HG03060 (cell line): Measurements from ENCODE around the gene MYO1D.
A peak's percentile ranks its signal among the peaks of the same experiment; 100 is the strongest.
"Not testable (repeated sequence)": the region's sequence is repeated elsewhere in the genome, so short reads cannot be mapped to it uniquely, and the experiment has no call there.

Source experiments
- ATAC-seq: cut with Tn5 transposase; IDR thresholded peaks from one replicate; pipeline ENCODE4 v1.9.1; 2021; ENCODE audit warnings: low read depth, moderate number of reproducible peaks; ENCODE audit not compliant: unreplicated experiment

MYO1D gene

DNA sequence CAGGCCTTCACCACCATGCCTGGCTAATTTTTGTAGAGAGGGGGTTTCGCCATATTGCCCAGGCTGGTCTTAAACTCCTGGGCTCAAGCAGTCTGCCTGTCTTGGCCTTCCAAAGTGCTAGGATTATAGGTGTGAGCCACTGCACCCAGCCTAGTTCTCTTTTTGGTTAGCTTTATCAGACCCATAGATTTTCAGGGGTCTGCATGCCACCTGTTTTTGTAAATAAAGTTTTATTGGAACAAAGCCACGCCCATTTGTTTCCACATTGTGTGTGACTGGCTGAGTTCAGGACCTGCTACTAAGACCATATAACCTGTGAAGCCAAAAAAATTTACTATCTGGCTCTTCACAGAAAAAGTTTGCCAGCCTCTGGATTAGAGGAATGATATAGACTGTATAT lies 425.0 kb downstream of the MYO1D start:
- no peak for ATAC-seq

DNA sequence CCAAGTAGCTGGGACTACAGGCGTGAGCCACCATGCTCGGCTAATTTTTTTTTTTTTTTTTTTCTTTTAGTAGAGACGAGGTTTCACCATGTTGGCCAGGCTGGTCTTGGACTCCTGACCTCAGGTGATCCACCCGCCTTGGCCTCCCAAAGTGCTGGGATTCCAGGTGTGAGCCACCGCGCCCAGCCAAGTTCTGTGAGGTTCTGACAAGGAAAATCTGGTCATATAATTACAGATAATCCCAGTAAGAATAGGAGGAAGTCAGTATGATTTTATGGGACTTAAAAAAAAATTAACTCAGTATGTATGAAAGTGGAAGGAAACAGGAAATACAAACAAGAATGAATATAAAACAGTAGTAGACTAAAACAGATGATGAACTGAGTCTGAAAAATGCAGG lies 426.5 kb downstream of the MYO1D start:
- not testable (repeated sequence) for ATAC-seq

DNA sequence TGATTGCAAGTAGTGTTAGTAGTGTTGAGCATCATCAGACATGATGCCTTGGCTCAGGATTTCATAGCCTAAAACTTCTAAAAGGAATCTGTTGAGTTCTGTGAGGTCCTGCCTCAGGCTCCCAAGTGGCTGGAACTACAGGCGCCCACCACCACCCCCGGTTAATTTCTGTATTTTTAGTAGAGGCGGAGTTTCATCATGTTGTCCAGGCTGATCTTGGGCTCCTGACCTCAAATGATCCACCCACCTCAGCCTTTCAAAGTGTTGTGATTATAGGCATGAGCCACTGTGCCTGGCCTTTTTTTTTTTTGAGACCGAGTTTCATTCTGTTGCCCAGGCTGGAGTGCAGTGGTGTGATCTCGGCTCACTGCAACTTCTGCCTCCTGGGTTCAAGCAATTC lies 427.0 kb downstream of the MYO1D start:
- no peak for ATAC-seq

- ATAC-seq: no peak
Measured at GRCh38 chr17:32446949-32447348, 430.0 kb downstream of the MYO1D start.

- ATAC-seq: no peak
Measured at GRCh38 chr17:32445971-32446370, 431.0 kb downstream of the MYO1D start.

DNA sequence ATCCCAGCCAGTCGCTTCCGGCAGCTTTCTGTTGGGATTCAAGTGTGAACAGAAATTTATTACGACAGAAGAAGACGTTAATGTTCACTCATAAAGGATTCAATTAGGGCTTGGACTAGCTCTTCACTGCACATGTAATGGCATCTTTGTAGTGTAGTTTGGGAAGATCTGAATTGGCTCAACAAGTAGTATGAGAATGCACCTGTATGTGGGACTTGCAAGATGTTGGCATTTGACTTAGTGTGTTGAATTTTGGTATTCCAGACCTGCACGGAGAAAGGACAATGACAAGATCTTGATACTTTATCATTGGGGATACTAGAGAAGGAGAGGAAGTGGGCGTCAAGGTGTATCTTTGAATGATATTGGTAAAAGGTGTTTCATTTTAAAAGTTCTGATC lies 431.4 kb downstream of the MYO1D start:
- no peak for ATAC-seq

DNA sequence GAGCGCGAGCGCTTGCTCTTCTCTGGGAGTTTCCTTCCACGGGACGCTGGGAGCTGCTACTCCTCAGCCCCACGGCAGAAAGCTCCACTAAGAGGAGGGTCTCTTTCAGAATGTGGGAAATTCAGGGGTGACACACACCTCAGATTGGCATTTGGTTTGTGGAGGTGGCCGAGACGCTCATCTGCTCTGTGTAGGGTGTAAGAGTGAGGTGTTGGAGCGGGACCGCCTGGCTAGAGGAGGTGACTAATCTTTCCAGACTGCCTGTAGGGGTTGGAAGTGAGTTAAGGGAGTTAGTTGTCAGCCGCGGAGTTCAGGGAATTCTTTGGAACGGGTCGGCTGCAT lies 431.9 kb downstream of the MYO1D start:
- peak; percentile 21 for ATAC-seq

DNA sequence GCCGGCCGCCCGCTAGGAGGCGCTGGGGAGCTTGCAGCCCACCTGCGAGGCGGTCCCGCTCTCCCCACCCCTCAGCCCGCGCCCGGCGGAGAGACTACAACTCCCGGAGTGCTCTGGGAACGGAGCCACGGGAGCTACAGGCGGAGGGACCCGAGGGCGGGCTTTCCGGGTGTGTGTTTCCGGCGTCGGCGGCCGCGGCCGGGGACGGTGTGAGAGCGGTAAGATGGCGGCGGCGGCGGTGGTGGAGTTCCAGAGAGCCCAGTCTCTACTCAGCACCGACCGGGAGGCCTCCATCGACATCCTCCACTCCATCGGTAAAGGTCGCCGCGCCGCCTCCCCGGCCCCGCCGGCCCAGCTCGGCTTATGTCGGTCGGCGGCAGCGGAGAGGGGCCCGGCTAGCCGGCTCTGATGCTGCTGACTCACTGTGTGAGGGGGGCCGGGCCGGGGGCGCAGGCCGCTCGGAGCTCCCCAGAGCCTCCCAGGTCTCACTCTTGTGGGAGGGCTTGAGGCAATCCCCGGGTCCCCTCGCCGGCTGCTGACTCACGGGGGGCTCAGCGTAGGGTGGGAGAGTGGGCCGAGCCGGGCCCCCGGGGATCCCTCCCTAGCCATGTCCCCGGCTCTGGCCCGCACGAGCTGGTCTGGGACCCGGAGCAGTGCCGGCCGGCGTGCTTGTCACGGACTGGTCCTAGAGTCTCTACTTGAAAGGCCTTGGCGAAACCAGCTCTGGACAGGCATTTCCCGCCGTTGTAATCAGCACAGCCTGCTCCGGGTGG lies 432.4 kb downstream of the MYO1D start, which contains the start of gene PSMD11:
PSMD11 (plus strand) TSS at position 210 of the 773 bp plus-strand sequence; CDS start at position 224, 14 bp downstream.
- ATAC-seq: peak; percentile 77

GRCh38 chr17:32443827-32444300 lies 433.1 kb downstream of the MYO1D start:
- ATAC-seq: no peak
